Smooth muscle cell (in vitro differentiated cells): ENCODE results near the gene MICU1. TPM values are rescaled to one million over a fixed set of nuclear protein-coding genes. Genes with fewer than 3 reads are reported as not detected.

ENCODE experiments used
- DNase-seq: peaks from one replicate; lab custom pipeline; 2025; ENCODE audit not compliant: unreplicated experiment; lab: John Stamatoyannopoulos, UW
- H2AFZ ChIP-seq: fragments of 200-600 bp; sonication (generic); 2 replicates; pipeline ENCODE4 v1.6.0; 2016; ENCODE audit warnings: antibody characterized with exemption, low read depth, mild to moderate bottlenecking
- H3F3A ChIP-seq: fragments of 200-600 bp; sonication (generic); 2 replicates; pipeline ENCODE4 v1.6.0; 2017; ENCODE audit warnings: antibody characterized with exemption, low read depth
- H3K27ac ChIP-seq: fragments of 200-600 bp; sonication (generic); 2 replicates; pipeline ENCODE4 v1.5.1; 2016; ENCODE audit warnings: low read depth, mild to moderate bottlenecking
- H3K27me3 ChIP-seq: fragments of 200-600 bp; sonication (generic); 2 replicates; pipeline ENCODE4 v1.6.1; 2016; ENCODE audit warnings: low read depth, mild to moderate bottlenecking
- H3K36me3 ChIP-seq: fragments of 200-600 bp; sonication (generic); 2 replicates; pipeline ENCODE4 v1.5.1; 2016; ENCODE audit warnings: low read depth
- H3K4me1 ChIP-seq: fragments of 200-600 bp; sonication (generic); 2 replicates; pipeline ENCODE4 v1.5.1; 2016; ENCODE audit warnings: low read depth
- H3K4me2 ChIP-seq: fragments of 200-600 bp; sonication (generic); 2 replicates; pipeline ENCODE4 v1.6.0; 2016; ENCODE audit warnings: mild to moderate bottlenecking
- H3K4me3 ChIP-seq: fragments of 200-600 bp; sonication (generic); 2 replicates; pipeline ENCODE4 v1.5.1; 2016; ENCODE audit warnings: mild to moderate bottlenecking
- H3K79me2 ChIP-seq: fragments of 200-600 bp; sonication (generic); 2 replicates; pipeline ENCODE4 v1.6.0; 2016; ENCODE audit warnings: low read depth, mild to moderate bottlenecking
- H3K9ac ChIP-seq: fragments of 200-600 bp; sonication (generic); 2 replicates; pipeline ENCODE4 v1.6.0; 2016; ENCODE audit warnings: low read depth
- H3K9me3 ChIP-seq: fragments of 200-600 bp; sonication (generic); replicated peaks from 2 replicates; pipeline ENCODE4 v1.5.1; 2016; ENCODE audit warnings: low read depth
- H4K20me1 ChIP-seq: fragments of 200-600 bp; sonication (generic); 2 replicates; pipeline ENCODE4 v1.6.0; 2016; ENCODE audit warnings: low read depth
- CTCF ChIP-seq: fragments of 200-600 bp; sonication (generic); IDR thresholded peaks from 2 replicates; pipeline ENCODE4 v1.5.1; 2017; ENCODE audit warnings: borderline replicate concordance, mild to moderate bottlenecking, antibody characterized with exemption; ENCODE audit not compliant: insufficient read depth, poor library complexity, severe bottlenecking
- WGBS: methylation state at CpG from one replicate; pipeline ENCODE4 v1.1.7; 2016; ENCODE audit warnings: low lambda C conversion rate; 5-methylcytosine and 5-hydroxymethylcytosine counted together
- polyA plus RNA-seq: library from polyadenylated mRNA; unstranded; fragments of >200 nt; fragmentation: Nextera tagmentation; extraction: Ambion mirVana; gene quantifications from 2 replicates; pipeline ENCODE4 v1.2.1, GENCODE V29; 2016
- total RNA-seq: library from RNA; depleted of rRNA; stranded (reverse); fragments of >200 nt; gene quantifications from 2 replicates; pipeline ENCODE4 v1.2.3, GENCODE V29; 2014

Gene MICU1
- total and polyA plus RNA-seq, 2 experiments from 2014 or later: 35.0 to 35.1 TPM

GRCh38 chr10:72354356-72355213 is 271.3 kb downstream of the MICU1 start, which contains the start of gene DNAJB12:
TSS of gene DNAJB12 (minus strand) at chr10:72354919. CDS start at chr10:72354897, 22 bp downstream.
- Histone ChIP-seq H3K9me3 (no peaks in the 10 kb centered on the region), H3K9ac (peak within 1 kb of the TSS; percentile 99), H4K20me1 (peaks cover 16% of the 10 kb centered on the region), H3K79me2 (peaks cover 32% of the 10 kb centered on the region), H2AFZ (peak within 1 kb of the TSS; percentile 82), H3K27me3 (no peaks in the 10 kb centered on the region), H3K36me3 (no peaks in the 10 kb centered on the region), H3K4me3 (peak within 1 kb of the TSS; percentile 91), H3F3A (no peaks in the 10 kb centered on the region), H3K4me2 (peak within 1 kb of the TSS; percentile 89), H3K4me1 (peaks cover 7% of the 10 kb centered on the region), H3K27ac (peak within 1 kb of the TSS; percentile 97)
- DNase-seq: peak; percentile 98
- 1% methylated on average over 70 of the region's 74 CpGs for WGBS
- no peak for TF ChIP-seq CTCF

- peaks cover 16% of the 10 kb centered on the region for H4K20me1 ChIP-seq
- no peak for DNase-seq
- peak overlapping the region; percentile 91 for H3K4me3 ChIP-seq
- H3F3A ChIP-seq: no peaks in the 10 kb centered on the region
- no peaks in the 10 kb centered on the region for H3K9me3 ChIP-seq
- no peak for TF ChIP-seq CTCF
- H3K4me1 ChIP-seq: peaks cover 7% of the 10 kb centered on the region
- whole genome bisulfite sequencing: 2% methylated on average over 22 of the region's 23 CpGs
- H2AFZ ChIP-seq: no peak overlapping the region
- H3K36me3 ChIP-seq: no peaks in the 10 kb centered on the region
- H3K4me2 ChIP-seq: peak overlapping the region; percentile 89
- peak overlapping the region; percentile 97 for H3K27ac ChIP-seq
- H3K79me2 ChIP-seq: peaks cover 32% of the 10 kb centered on the region
- H3K9ac ChIP-seq: peak overlapping the region; percentile 99
- no peaks in the 10 kb centered on the region for H3K27me3 ChIP-seq
Observed at GRCh38 chr10:72353965-72354355, 271.9 kb downstream of the MICU1 start.

- Histone ChIP-seq H3K36me3 (no peaks in the 10 kb centered on the region), H3K27me3 (no peaks in the 10 kb centered on the region), H3K9ac (peak overlapping the region; percentile 99), H3K4me2 (peak overlapping the region; percentile 89), H3K4me3 (peak overlapping the region; percentile 91), H3K27ac (peak overlapping the region; percentile 97), H4K20me1 (peaks cover 22% of the 10 kb centered on the region), H2AFZ (no peak overlapping the region), H3K9me3 (no peaks in the 10 kb centered on the region), H3F3A (no peaks in the 10 kb centered on the region), H3K4me1 (peaks cover 7% of the 10 kb centered on the region), H3K79me2 (peaks cover 32% of the 10 kb centered on the region)
- no peak for TF ChIP-seq CTCF
- WGBS: 50% methylated on average over 18 of the region's 18 CpGs
- DNase-seq: no peak
Observed at GRCh38 chr10:72353028-72353964, 272.6 kb downstream of the MICU1 start.
